Chondrocyte (in vitro differentiated cells): ENCODE results near the gene ZAR1L. TPM values are rescaled to one million over a fixed set of nuclear protein-coding genes. Genes with fewer than 3 reads are reported as not detected.
"Not testable (repeated sequence)": the region's sequence is repeated elsewhere in the genome, so short reads cannot be mapped to it uniquely, and the experiment has no call there.

Experiments
- DNase-seq: peaks from one replicate; pipeline ENCODE4 v3.0.0; 2021; ENCODE audit warnings: mixed read lengths, low spot score
- H3K27ac Mint-ChIP-seq: one replicate; pipeline ENCODE4 v1.8.0; 2021; ENCODE audit warnings: mild to moderate bottlenecking, moderate library complexity, mixed read lengths; ENCODE audit not compliant: unreplicated experiment
- H3K27me3 Mint-ChIP-seq: 2 replicates; pipeline ENCODE4 v1.8.0; 2021; ENCODE audit warnings: low read depth, mixed read lengths
- H3K36me3 Mint-ChIP-seq: 2 replicates; pipeline ENCODE4 v1.8.0; 2021; ENCODE audit warnings: low read depth, mixed read lengths
- H3K4me1 Mint-ChIP-seq: 2 replicates; pipeline ENCODE4 v1.8.0; 2021; ENCODE audit warnings: low read depth, mild to moderate bottlenecking, mixed read lengths
- H3K4me3 Mint-ChIP-seq: one replicate; pipeline ENCODE4 v1.8.0; 2021; ENCODE audit warnings: mild to moderate bottlenecking, moderate library complexity, mixed read lengths; ENCODE audit not compliant: unreplicated experiment
- H3K9me3 Mint-ChIP-seq: 2 replicates; pipeline ENCODE4 v1.8.0; 2021; ENCODE audit warnings: low read depth, mixed read lengths
- long read RNA-seq: library from polyadenylated mRNA; stranded (forward); transcript quantifications from one replicate; pipeline ENCODE4 v2.0.0, GENCODE V29; 2021
- total RNA-seq: library from RNA; stranded (reverse); gene quantifications from 3 replicates; pipeline ENCODE4 v1.2.1, GENCODE V29; 2021
- TF ChIP-seq, protein P1 (sequence below): fragments of 200-600 bp; sonication (generic); IDR thresholded peaks from 2 replicates; pipeline ENCODE4 v1.5.0; 2021; ENCODE audit warnings: antibody characterized with exemption, mild to moderate bottlenecking, moderate library complexity

Gene ZAR1L, protein sequence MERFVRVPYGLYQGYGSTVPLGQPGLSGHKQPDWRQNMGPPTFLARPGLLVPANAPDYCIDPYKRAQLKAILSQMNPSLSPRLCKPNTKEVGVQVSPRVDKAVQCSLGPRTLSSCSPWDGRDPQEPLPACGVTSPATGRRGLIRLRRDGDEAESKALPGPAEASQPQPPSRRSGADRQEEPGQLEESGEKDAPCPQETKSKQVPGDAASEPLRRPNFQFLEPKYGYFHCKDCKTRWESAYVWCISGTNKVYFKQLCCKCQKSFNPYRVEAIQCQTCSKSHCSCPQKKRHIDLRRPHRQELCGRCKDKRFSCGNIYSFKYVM
- not detected in 3 replicates for total RNA-seq
- long read RNA-seq = 0 reads

DNA sequence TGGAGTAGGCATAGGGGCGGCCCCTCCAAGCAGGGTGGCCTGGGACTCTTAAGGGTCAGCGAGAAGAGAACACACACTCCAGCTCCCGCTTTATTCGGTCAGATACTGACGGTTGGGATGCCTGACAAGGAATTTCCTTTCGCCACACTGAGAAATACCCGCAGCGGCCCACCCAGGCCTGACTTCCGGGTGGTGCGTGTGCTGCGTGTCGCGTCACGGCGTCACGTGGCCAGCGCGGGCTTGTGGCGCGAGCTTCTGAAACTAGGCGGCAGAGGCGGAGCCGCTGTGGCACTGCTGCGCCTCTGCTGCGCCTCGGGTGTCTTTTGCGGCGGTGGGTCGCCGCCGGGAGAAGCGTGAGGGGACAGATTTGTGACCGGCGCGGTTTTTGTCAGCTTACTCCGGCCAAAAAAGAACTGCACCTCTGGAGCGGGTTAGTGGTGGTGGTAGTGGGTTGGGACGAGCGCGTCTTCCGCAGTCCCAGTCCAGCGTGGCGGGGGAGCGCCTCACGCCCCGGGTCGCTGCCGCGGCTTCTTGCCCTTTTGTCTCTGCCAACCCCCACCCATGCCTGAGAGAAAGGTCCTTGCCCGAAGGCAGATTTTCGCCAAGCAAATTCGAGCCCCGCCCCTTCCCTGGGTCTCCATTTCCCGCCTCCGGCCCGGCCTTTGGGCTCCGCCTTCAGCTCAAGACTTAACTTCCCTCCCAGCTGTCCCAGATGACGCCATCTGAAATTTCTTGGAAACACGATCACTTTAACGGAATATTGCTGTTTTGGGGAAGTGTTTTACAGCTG lies at the start of gene ZAR1L, which contains the start of gene BRCA2:
ZAR1L (minus strand) TSS at position 126 of the 790 bp plus-strand sequence. CDS start 3,438 bp downstream, outside the sequence.
BRCA2 (plus strand) TSS at position 271 of the 790 bp plus-strand sequence. CDS start 953 bp downstream, outside the sequence.
- peak; percentile 96 for DNase-seq
- peak within 1 kb of the TSS; percentile 92 for H3K4me3 Mint-ChIP-seq

DNA sequence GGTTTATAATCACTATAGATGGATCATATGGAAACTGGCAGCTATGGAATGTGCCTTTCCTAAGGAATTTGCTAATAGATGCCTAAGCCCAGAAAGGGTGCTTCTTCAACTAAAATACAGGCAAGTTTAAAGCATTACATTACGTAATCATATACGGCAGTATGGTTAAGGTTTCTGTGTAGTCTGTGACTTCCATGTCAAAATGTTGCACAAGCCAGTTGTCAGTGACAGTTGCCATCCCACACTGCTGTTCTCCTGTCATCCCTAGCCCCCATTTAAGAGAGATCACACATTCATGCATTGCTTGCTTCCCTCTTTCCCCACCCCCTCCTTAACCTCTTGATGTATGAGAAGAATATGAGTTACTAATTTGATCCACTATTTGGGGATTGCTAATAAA lies 47.4 kb upstream of the ZAR1L start:
- no peaks in the 10 kb centered on the region for H3K36me3 Mint-ChIP-seq
- H3K4me1 Mint-ChIP-seq = peaks cover 5% of the 10 kb centered on the region
- H3K27ac Mint-ChIP-seq = no peak overlapping the region
- no peaks in the 10 kb centered on the region for H3K9me3 Mint-ChIP-seq
- TF ChIP-seq, protein P1, sequence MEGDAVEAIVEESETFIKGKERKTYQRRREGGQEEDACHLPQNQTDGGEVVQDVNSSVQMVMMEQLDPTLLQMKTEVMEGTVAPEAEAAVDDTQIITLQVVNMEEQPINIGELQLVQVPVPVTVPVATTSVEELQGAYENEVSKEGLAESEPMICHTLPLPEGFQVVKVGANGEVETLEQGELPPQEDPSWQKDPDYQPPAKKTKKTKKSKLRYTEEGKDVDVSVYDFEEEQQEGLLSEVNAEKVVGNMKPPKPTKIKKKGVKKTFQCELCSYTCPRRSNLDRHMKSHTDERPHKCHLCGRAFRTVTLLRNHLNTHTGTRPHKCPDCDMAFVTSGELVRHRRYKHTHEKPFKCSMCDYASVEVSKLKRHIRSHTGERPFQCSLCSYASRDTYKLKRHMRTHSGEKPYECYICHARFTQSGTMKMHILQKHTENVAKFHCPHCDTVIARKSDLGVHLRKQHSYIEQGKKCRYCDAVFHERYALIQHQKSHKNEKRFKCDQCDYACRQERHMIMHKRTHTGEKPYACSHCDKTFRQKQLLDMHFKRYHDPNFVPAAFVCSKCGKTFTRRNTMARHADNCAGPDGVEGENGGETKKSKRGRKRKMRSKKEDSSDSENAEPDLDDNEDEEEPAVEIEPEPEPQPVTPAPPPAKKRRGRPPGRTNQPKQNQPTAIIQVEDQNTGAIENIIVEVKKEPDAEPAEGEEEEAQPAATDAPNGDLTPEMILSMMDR = no peak
- no peak overlapping the region for H3K4me3 Mint-ChIP-seq
- no peaks in the 10 kb centered on the region for H3K27me3 Mint-ChIP-seq
- no peak for DNase-seq

More for the DNA sequence above, at the start of gene ZAR1L, which contains the start of gene BRCA2:
- TF ChIP-seq, protein P1 = no peak
- H3K27me3 Mint-ChIP-seq = no peaks in the 10 kb centered on the region
- H3K36me3 Mint-ChIP-seq = no peaks in the 10 kb centered on the region
- H3K4me1 Mint-ChIP-seq = peaks cover 19% of the 10 kb centered on the region
- peak within 1 kb of the TSS; percentile 97 for H3K27ac Mint-ChIP-seq
- no peaks in the 10 kb centered on the region for H3K9me3 Mint-ChIP-seq

DNA sequence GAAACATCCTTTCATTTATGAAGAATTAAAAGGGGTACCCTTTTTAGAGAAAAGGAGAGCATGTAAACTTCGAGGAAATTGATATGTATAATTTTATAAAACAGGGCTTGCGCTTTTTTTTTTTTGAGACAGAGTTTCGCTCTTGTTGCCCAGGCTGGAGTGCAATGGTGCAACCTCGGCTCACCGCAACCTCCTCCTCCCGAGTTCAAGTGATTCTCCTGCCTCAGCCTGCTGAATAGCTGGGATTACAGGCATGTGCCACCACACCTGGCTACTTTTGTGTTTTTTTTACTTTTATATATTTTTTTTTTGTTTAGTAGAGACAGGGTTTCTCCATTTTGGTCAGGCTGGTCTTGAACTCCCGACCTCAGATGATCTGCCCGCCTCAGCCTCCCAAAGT lies 40.8 kb upstream of the ZAR1L start:
- DNase-seq, H3K27me3 Mint-ChIP-seq, H3K27ac Mint-ChIP-seq, H3K36me3 Mint-ChIP-seq, H3K9me3 Mint-ChIP-seq, H3K4me1 Mint-ChIP-seq, H3K4me3 Mint-ChIP-seq: not testable (repeated sequence)

DNA sequence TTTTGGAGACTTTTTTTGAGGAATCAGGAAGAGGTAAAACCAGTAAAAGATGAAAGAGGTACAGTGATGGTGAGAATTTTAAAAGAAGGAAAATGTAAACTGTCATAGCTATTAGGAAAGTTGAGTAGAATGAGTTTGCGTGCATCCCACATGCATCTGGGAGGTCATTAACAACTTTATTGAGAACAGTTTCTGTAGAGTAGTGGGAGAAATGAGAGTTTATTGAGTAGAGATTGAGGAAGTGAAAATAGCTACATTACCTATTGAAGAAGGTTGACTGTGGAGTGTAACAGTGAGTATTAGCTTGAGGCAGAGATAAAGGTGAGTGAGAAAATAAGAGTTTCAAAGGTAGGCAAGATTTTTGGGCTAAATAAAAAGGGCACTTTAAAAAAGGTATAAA lies 38.9 kb upstream of the ZAR1L start:
- DNase-seq = no peak
- H3K4me1 Mint-ChIP-seq = peaks cover 3% of the 10 kb centered on the region
- no peaks in the 10 kb centered on the region for H3K27me3 Mint-ChIP-seq
- H3K9me3 Mint-ChIP-seq = no peaks in the 10 kb centered on the region
- TF ChIP-seq, protein P1 = no peak
- H3K36me3 Mint-ChIP-seq = no peaks in the 10 kb centered on the region
- no peak overlapping the region for H3K4me3 Mint-ChIP-seq
- H3K27ac Mint-ChIP-seq = no peak overlapping the region

DNA sequence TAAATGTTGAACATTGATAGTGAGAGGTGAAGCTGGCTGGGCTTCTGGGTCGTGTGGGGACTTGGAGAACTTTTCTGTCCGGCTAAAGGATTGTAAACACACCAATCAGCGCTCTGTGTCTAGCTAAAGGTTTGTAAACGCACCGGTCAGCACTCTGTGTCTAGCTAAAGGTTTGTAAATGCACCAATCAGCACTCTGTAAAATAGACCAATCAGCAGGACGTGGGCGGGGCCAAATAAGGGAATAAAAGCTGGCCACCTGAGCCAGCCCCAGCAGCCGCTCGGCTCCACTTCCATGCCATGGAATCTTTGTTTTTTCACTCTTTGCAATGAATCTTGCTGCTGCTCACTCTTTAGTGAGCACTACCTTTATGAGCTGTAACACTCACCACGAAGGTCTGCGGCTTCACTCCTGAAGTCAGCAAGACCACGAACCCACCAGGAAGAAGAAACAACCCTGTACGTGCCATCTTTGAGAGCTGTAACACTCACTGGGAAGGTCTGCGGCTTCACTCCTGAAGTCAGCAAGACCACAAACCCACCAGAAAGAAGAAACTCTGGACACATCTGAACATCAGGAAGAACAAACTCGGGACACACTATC lies 35.8 kb upstream of the ZAR1L start:
- H3K4me3 Mint-ChIP-seq, H3K36me3 Mint-ChIP-seq, H3K9me3 Mint-ChIP-seq, DNase-seq, H3K27me3 Mint-ChIP-seq, H3K4me1 Mint-ChIP-seq, H3K27ac Mint-ChIP-seq: not testable (repeated sequence)

DNA sequence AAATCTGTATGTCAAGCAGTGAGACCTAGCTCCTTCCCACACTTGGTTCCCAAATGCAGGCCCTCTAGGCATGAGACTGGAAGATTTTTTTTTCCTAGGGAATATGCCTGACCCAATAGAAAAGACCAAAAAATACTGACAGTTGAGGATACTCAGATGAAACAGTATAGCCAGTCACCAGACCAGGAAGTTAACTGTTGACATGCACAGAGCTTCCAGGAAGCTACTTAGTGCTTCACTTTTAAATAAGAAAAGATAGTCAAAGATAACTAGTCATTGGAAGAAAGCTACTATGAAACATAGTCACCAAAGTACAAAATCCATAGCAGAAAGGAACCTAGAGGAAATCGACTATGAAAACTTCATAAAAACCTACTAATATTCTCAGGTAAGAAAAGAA lies 32.5 kb upstream of the ZAR1L start:
- Mint-ChIP-seq H3K27me3 (no peaks in the 10 kb centered on the region), H3K4me3 (no peak overlapping the region), H3K36me3 (no peaks in the 10 kb centered on the region), H3K27ac (no peak overlapping the region), H3K4me1 (peaks cover 3% of the 10 kb centered on the region), H3K9me3 (no peaks in the 10 kb centered on the region)
- no peak for DNase-seq
- TF ChIP-seq, protein P1 = no peak
